ENCODE measurements around the gene PLPPR1. TPM values are rescaled to one million over a fixed set of nuclear protein-coding genes. Genes with fewer than 3 reads are reported as not detected.

PLPPR1 gene
- total and polyA plus RNA-seq, 2 donors (not counting 1 experiment from before 2014, with no cell fraction given): not detected

DNA sequence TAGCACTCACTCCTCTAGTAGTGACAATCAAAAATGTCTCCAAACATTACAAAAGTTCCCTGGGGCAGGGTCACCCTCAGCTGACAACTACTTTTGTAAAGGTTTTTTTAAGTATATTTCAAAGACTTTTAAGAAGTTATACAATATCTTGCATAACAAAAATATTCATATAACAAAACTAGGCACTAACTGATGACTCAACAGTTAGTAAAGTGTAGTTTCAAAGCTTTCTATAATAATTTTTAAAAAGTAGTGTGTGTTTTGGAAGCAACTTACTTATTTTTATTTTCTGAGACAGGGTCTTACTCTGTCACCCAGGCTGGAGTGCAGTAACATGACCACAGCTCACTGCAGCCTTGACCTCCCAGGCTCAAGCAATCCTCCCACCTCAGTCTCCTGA lies 271.4 kb downstream of the PLPPR1 start:
- Histone ChIP-seq H3K9ac (ENCODE audit: insufficient read depth, low read length) (no peak overlapping the region), H3K27me3 (ENCODE audit: control insufficient read depth, insufficient read depth, low read length) (no peaks in the 10 kb centered on the region), H3K4me1 (ENCODE audit: control insufficient read depth, extremely low read depth, insufficient read depth, low read length) (no peaks in the 10 kb centered on the region), H3K4me2 (ENCODE audit: extremely low read depth, insufficient read depth, low read length) (no peak overlapping the region), H3K27ac (ENCODE audit: insufficient read depth, low read length) (no peak overlapping the region), H3K79me2 (ENCODE audit: control insufficient read depth, insufficient read depth, low read length) (no peaks in the 10 kb centered on the region), H3K4me3 (replicated peaks in 1 of 4; ENCODE audit: control extremely low read depth in 1 of 4, insufficient read depth in 1 of 4, low read depth in 3 of 4, low read length in 4 of 4) (no peak overlapping the region), H2AFZ (ENCODE audit: low read length) (no peak overlapping the region), H4K20me1 (ENCODE audit: control insufficient read depth, extremely low read depth, insufficient read depth, low read length) (no peaks in the 10 kb centered on the region), H3K9me3 (ENCODE audit: control insufficient read depth, insufficient read depth, low read depth, low read length) (no peaks in the 10 kb centered on the region), H3K36me3 (ENCODE audit: control insufficient read depth, insufficient read depth, low read length) (no peaks in the 10 kb centered on the region)
- no peak for DNase-seq (ENCODE audit: low read depth in 2 of 2)
- TF ChIP-seq CTCF (conservative IDR thresholded peaks at IDR 0.05 in 1 of 2, IDR thresholded peaks at IDR 0.05 in 1 of 2; ENCODE audit: low read depth in 1 of 2, low read length in 2 of 2): no peak
- TF ChIP-seq EZH2 (IDR thresholded peaks at IDR 0.05; ENCODE audit: low read length, missing control alignments): no peak

DNA sequence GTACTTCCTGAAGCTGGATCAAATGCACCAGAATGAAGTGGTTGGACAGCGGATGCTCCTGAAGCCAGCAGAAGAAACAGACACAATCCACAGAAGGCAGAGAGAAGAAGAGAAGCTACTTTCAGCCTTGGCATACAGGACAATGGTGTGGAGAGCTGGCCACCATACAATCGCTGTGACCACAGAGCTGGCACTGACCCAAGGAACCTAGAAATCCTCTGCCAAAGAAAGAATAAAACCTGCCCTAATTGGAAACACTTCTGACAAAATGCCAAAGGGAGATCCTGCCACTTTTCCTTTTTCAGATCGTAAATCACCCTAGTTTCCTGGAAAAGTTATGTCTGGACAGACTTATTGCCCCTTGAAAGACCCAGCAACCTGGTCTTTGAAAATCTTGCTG lies 278.5 kb downstream of the PLPPR1 start:
- Histone ChIP-seq H3K27ac (ENCODE audit: insufficient read depth, low read length) (no peak overlapping the region), H4K20me1 (ENCODE audit: control insufficient read depth, extremely low read depth, insufficient read depth, low read length) (no peaks in the 10 kb centered on the region), H3K4me2 (ENCODE audit: extremely low read depth, insufficient read depth, low read length) (no peak overlapping the region), H3K4me1 (ENCODE audit: control insufficient read depth, extremely low read depth, insufficient read depth, low read length) (no peaks in the 10 kb centered on the region), H3K9me3 (ENCODE audit: control insufficient read depth, insufficient read depth, low read depth, low read length) (no peaks in the 10 kb centered on the region), H3K27me3 (ENCODE audit: control insufficient read depth, insufficient read depth, low read length) (no peaks in the 10 kb centered on the region), H2AFZ (ENCODE audit: low read length) (no peak overlapping the region), H3K4me3 (replicated peaks in 1 of 4; ENCODE audit: control extremely low read depth in 1 of 4, insufficient read depth in 1 of 4, low read depth in 3 of 4, low read length in 4 of 4) (no peak overlapping the region), H3K9ac (ENCODE audit: insufficient read depth, low read length) (no peak overlapping the region), H3K79me2 (ENCODE audit: control insufficient read depth, insufficient read depth, low read length) (no peaks in the 10 kb centered on the region), H3K36me3 (ENCODE audit: control insufficient read depth, insufficient read depth, low read length) (no peaks in the 10 kb centered on the region)
- DNase-seq (ENCODE audit: low read depth in 2 of 2): peak in 1 of 2 donors; percentile 7
- TF ChIP-seq EZH2 (IDR thresholded peaks at IDR 0.05; ENCODE audit: low read length, missing control alignments): no peak

DNA sequence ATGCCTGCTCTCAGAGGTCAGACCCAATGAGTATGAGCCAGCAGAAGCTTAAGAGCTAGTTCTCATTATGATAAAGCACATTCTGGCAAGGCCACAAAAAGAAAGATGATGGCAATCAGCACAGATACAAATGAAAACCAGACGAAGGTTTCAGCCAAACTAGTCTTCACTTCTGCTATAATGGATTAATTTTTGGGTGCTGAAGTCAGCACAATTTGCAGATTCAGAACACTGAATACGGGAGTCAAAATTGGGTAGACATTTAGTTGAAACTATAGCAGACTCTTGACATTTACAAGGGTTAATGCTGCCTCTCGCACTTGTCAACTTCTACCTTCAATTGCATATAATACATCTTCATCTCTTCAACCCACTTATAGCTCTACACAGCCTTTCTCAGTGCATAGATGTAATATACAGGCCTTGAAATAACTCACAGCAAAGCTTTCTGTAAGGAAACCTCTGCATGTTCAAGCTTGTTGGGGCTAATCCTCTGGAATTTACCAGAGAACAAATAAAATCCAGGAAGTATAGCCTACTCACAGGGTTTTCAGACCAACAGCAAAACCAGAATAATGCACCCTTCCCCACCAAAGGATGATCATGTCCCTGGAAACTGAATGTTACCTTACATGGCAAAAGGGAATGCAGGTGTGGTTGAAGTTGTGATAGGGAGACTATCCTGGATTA lies 279.1 kb downstream of the PLPPR1 start:
- Histone ChIP-seq H3K9me3 (ENCODE audit: control insufficient read depth, insufficient read depth, low read depth, low read length) (no peaks in the 10 kb centered on the region), H3K4me2 (ENCODE audit: extremely low read depth, insufficient read depth, low read length) (no peak overlapping the region), H3K4me1 (ENCODE audit: control insufficient read depth, extremely low read depth, insufficient read depth, low read length) (no peaks in the 10 kb centered on the region), H3K27ac (ENCODE audit: insufficient read depth, low read length) (no peak overlapping the region), H3K4me3 (replicated peaks in 1 of 4; ENCODE audit: control extremely low read depth in 1 of 4, insufficient read depth in 1 of 4, low read depth in 3 of 4, low read length in 4 of 4) (no peak overlapping the region), H4K20me1 (ENCODE audit: control insufficient read depth, extremely low read depth, insufficient read depth, low read length) (no peaks in the 10 kb centered on the region), H2AFZ (ENCODE audit: low read length) (no peak overlapping the region), H3K27me3 (ENCODE audit: control insufficient read depth, insufficient read depth, low read length) (no peaks in the 10 kb centered on the region), H3K9ac (ENCODE audit: insufficient read depth, low read length) (no peak overlapping the region), H3K79me2 (ENCODE audit: control insufficient read depth, insufficient read depth, low read length) (no peaks in the 10 kb centered on the region), H3K36me3 (ENCODE audit: control insufficient read depth, insufficient read depth, low read length) (no peaks in the 10 kb centered on the region)
- TF ChIP-seq CTCF (conservative IDR thresholded peaks at IDR 0.05 in 1 of 2, IDR thresholded peaks at IDR 0.05 in 1 of 2; ENCODE audit: low read depth in 1 of 2, low read length in 2 of 2): no peak
- TF ChIP-seq EZH2 (IDR thresholded peaks at IDR 0.05; ENCODE audit: low read length, missing control alignments): no peak
- DNase-seq (ENCODE audit: low read depth in 2 of 2): peak in 1 of 2 donors; percentile 20
